Fibroblast of skin of left biceps (primary cell): Measurements from ENCODE around the gene HTN1.
"Not testable (repeated sequence)": the region's sequence is repeated elsewhere in the genome, so short reads cannot be mapped to it uniquely, and the experiment has no call there.

Source experiments
- DNase-seq, 2 experiments: peaks; one replicate each; pipeline ENCODE4 v3.0.0-alpha.2; 2013; ENCODE audit warnings: low read depth in 2 of 2

The HTN1 gene

DNA sequence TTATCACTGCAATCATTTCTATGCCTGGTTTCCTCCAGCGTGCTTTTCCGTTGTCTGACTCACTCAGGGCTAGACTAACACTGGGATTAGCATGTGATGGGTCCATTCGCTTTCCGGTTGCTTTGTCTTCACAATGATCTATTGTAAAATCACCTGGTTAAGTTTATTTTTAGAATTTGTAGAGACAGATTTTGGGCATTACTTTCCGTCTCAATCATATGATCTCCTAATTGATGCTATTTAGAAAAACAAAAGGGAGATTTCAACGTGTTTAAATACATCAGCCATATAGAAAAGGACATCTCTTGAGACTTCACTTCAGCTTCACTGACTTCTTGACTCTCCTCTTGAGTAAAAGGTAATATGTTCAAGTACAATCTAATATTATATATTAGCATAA is at the start of gene HTN1:
Gene HTN1 (plus strand): TSS at position 301 of the 400 bp plus-strand sequence. CDS start 2,639 bp downstream, outside the sequence.
- not testable (repeated sequence) for DNase-seq

DNA sequence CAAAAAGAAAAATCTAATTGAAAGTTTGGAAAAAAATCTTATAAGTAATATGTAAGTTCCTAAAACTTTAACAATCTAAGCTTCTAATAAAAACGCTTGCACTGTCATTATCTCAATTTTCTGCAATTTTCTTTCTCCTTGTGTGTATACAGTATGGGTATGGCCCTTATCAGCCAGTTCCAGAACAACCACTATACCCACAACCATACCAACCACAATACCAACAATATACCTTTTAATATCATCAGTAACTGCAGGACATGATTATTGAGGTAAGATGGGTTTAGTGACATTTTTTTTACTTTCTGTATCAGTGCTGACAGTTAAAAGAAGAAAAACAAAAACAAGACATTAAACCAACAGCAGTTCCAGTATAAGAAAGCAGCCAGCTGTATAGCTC is 49.5 kb upstream of the HTN1 start:
- DNase-seq: no peak

GRCh38 chr4:70002507-70002906 is 47.7 kb upstream of the HTN1 start:
- no peak for DNase-seq

DNA sequence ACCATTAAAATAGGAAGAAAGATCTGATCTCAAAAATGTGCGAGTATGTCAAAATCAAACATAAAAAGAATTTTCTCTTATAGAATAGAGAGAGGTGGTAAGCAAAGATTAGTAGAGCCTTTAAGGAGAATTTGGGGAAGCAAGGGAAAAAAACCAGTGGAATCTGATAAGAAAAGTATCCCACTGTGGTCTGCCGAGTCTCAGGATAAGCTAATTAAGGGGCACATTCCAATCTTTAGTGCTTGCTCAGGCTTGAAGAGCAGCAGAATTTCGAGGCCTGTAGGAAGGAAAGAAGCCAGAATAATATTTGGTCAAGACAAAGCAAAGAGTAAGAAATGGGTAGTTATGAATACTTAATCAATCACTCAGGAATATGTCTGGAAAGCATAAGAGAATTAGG is 41.5 kb upstream of the HTN1 start:
- no peak for DNase-seq

GRCh38 chr4:70019006-70019405 is 31.2 kb upstream of the HTN1 start:
- DNase-seq: not testable (repeated sequence)

- DNase-seq: no peak
These were observed 27.0 kb upstream of the HTN1 start for GRCh38 chr4:70023218-70023617.

GRCh38 chr4:70027011-70027410 is 23.2 kb upstream of the HTN1 start:
- no peak for DNase-seq

DNA sequence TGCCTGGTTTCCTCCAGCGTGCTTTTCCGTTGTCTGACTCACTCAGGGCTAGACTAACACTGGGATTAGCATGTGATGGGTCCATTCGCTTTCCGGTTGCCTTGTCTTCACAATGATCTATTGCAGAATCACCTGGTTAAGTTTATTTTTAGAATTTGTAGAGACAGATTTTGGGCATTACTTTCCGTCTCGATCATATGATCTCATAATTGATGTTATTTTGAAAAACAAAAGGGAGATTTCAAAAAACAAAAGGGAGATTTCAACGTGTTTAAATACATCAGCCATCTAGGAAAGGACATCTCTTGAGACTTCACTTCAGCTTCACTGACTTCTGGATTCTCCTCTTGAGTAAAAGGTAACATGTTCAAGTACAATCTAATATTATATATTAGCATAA is 22.1 kb upstream of the HTN1 start, which contains the start of gene HTN3:
Gene HTN3 (plus strand): TSS at position 301 of the 400 bp plus-strand sequence. CDS start 2,282 bp downstream, outside the sequence.
- not testable (repeated sequence) for DNase-seq

GRCh38 chr4:70037559-70037958 is 12.7 kb upstream of the HTN1 start:
- DNase-seq: not testable (repeated sequence)

DNA sequence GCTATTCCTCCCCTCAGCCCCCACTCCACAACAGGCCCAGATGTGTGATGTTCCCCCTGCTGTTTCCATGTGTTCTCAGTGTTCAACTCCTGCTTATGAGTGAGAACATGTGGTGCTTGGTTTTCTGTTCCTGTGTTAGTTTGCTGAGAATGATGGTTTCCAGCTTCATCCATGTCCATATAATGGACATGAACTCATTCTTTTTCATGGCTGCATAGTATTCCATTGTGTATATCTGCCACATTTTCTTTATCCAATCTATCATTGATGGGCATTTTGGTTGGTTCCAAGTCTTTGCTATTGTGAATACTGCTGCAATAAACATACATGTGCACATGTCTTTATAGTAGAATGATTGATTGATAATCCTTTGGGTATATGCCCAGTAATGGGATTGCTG is 10.3 kb upstream of the HTN1 start:
- DNase-seq: not testable (repeated sequence)

DNA sequence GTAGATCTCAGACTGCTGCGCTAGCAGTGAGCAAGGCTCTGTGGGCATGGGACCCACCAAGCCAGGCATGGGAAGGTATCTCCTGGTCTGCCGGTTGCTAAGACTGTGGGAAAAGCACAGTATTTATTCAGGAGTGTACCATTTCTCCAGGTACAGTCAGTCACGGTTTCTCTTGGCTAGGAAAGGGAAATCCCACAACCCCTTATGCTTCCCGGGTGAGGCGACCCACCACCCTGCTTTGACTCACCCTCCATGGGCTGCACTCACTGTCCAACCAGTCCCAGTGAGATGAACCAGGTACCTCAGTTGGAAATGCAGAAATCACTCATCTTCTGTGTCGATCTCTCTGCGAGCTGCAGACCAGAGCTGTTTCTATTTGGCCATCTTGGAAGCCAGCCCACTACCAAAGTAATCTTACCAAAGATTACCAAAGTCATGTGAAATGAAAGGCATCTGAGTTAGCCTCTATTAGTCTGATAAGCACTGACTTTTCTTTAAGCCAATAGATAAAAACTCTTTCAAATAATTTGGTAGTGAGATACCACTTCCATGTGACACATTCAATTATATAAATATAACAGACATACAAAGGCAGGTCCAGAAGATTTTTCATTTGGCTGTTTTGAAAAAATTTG is 8.5 kb upstream of the HTN1 start:
- no peak for DNase-seq

DNA sequence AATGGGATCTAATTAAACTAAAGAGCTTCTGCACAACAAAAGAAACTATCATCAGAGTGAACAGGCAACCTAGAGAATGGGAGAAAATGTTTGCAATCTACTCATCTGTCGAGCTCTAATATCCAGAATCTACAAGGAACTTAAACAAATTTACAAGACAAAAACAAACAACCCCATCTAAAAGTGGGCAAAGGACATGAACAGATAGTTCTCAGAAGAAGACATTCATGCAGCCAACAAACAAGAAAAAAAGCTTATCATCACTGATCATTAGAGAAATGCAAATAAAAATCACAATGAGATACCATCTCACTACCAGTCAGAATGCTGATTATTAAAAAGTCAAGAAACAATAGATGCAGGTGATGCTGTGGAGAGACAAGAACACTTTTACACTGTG is 6.3 kb downstream of the HTN1 start:
- not testable (repeated sequence) for DNase-seq

DNA sequence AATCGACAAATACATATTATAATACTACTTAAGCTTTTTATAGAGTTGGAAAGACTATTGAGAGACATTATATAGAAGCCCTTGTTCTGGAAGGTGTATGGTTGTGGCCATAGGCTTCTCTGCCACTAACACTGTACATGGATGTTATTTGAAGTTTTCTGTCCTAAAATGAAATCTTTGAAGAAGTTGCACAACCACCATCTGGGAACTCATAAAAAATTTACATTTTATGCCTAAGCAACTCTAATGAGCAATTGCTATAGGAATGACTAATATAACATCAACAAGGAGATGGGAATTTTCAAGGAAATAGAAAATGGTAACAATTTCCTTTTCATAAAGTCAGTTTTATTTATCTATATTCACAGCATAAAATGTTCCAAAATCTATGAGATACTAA is 7.4 kb downstream of the HTN1 start:
- DNase-seq: no peak

- DNase-seq: no peak
These were observed 8.9 kb downstream of the HTN1 start for GRCh38 chr4:70059149-70059548.

- DNase-seq: no peak
These were observed 11.8 kb downstream of the HTN1 start for GRCh38 chr4:70062000-70062399.

DNA sequence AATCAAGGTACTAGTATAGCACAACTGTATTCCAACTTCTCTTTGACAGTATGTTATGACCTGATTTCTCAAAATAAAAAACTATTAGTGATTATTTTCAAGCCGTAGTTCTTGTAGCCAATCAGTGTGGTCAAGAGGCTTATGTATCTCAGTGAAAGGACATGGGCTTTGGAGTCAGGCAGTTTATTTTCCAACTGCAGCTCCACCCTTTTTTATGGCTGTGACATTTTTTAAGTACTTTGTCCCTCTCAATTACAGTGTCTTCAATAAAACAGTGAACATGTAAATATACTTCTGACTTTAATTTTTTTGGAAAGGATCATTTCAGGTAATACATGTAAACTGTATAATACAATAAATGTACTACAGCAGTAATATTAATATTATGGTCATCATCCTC is 30.0 kb downstream of the HTN1 start:
- no peak for DNase-seq

DNA sequence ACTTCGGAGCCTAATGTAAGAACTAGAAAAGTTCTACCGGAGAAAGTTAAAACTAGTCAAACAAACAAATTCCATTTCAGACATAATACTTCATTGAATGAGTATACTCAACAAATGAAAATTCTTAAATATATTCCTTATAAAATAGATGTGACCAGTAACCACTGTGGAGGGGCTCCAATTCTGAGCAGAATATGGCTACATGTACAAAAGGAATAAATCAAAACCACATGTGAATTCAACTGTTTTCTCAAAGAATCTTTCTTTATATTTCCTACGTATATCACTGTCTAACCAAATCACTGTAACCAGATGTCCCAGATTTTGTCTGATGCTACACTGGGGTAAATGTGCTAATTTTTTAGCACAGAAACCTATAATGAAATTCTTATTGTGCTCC is 49.0 kb downstream of the HTN1 start:
- no peak for DNase-seq
